ENCODE measurements around the gene ZNF548. TPM values are rescaled to one million over a fixed set of nuclear protein-coding genes. Genes with fewer than 3 reads are reported as not detected.

ZNF548 gene
- total RNA-seq, 4 donors from 2014 or later = 20.2 to 26.3 (median 23.6) TPM

- no peaks in the 10 kb centered on the region for H3K4me1 ChIP-seq
- 97% methylated on average over 6 of the region's 6 CpGs for WGBS
- peaks cover 15 to 71% (median 62%) of the 10 kb centered on the region in 4 donors for H3K36me3 ChIP-seq
- H3K4me3 ChIP-seq = no peak overlapping the region
- intact Hi-C loops (cut with DNase I) = no loop called here
- H3K27me3 ChIP-seq = no peaks in the 10 kb centered on the region
- TF ChIP-seq CTCF (IDR thresholded peaks at IDR 0.05) = no peak
- no peak for TF ChIP-seq POLR2A (IDR thresholded peaks at IDR 0.05; ENCODE audit: low read depth)
- TF ChIP-seq POLR2AphosphoS5 (IDR thresholded peaks at IDR 0.05) = no peak
- TF ChIP-seq EP300 (IDR thresholded peaks at IDR 0.05) = no peak
- H3K9me3 ChIP-seq = peaks cover 0 to 27% (median 22%) of the 10 kb centered on the region in 4 donors
- no peak for DNase-seq (ENCODE audit: extremely low spot score)
- no peak overlapping the region for H3K27ac ChIP-seq (replicated peaks in 1 of 4)
These were observed 13.5 kb upstream of the ZNF548 start for GRCh38 chr19:57376151-57376550.

GRCh38 chr19:57377498-57378146 lies 12.0 kb upstream of the ZNF548 start:
- peaks cover 0 to 27% (median 22%) of the 10 kb centered on the region in 4 donors for H3K9me3 ChIP-seq
- H3K4me1 ChIP-seq = no peaks in the 10 kb centered on the region
- H3K36me3 ChIP-seq = peaks cover 8 to 58% (median 47%) of the 10 kb centered on the region in 4 donors
- DNase-seq (ENCODE audit: extremely low spot score) = no peak
- intact Hi-C loops (cut with DNase I) = no loop called here
- WGBS = 97% methylated on average over 3 of the region's 3 CpGs
- H3K4me3 ChIP-seq = no peak overlapping the region
- H3K27me3 ChIP-seq = no peaks in the 10 kb centered on the region
- no peak overlapping the region for H3K27ac ChIP-seq (replicated peaks in 1 of 4)
- TF ChIP-seq POLR2AphosphoS5 (IDR thresholded peaks at IDR 0.05) (no peak), EP300 (IDR thresholded peaks at IDR 0.05) (no peak), CTCF (IDR thresholded peaks at IDR 0.05) (no peak), POLR2A (IDR thresholded peaks at IDR 0.05; ENCODE audit: low read depth) (no peak)

- no peak for TF ChIP-seq POLR2A (IDR thresholded peaks at IDR 0.05; ENCODE audit: low read depth)
- no peak for TF ChIP-seq CTCF (IDR thresholded peaks at IDR 0.05)
- TF ChIP-seq EP300 (IDR thresholded peaks at IDR 0.05) = no peak
- no peak for TF ChIP-seq POLR2AphosphoS5 (IDR thresholded peaks at IDR 0.05)
- Histone ChIP-seq H3K4me1 (no peaks in the 10 kb centered on the region), H3K4me3 (no peak overlapping the region), H3K27ac (replicated peaks in 1 of 4) (no peak overlapping the region), H3K27me3 (no peaks in the 10 kb centered on the region), H3K9me3 (peaks cover 0 to 27% (median 20%) of the 10 kb centered on the region in 4 donors), H3K36me3 (peaks cover 0 to 31% (median 21%) of the 10 kb centered on the region in 4 donors)
- DNase-seq (ENCODE audit: extremely low spot score) = no peak
- intact Hi-C loops (cut with DNase I) = no loop called here
These were observed 8.7 kb upstream of the ZNF548 start for GRCh38 chr19:57380923-57381322.

GRCh38 chr19:57382806-57383488 lies 6.7 kb upstream of the ZNF548 start:
- H3K27ac ChIP-seq (replicated peaks in 1 of 4) = no peak overlapping the region
- H3K4me3 ChIP-seq = no peak overlapping the region
- no peak for DNase-seq (ENCODE audit: extremely low spot score)
- WGBS = 84% methylated on average over 7 of the region's 7 CpGs
- peaks cover 0 to 10% (median 4%) of the 10 kb centered on the region in 4 donors for H3K36me3 ChIP-seq
- no peaks in the 10 kb centered on the region for H3K27me3 ChIP-seq
- intact Hi-C loops (cut with DNase I) = no loop called here
- TF ChIP-seq POLR2A (IDR thresholded peaks at IDR 0.05; ENCODE audit: low read depth) = no peak
- no peak for TF ChIP-seq CTCF (IDR thresholded peaks at IDR 0.05)
- no peak for TF ChIP-seq EP300 (IDR thresholded peaks at IDR 0.05)
- no peak for TF ChIP-seq POLR2AphosphoS5 (IDR thresholded peaks at IDR 0.05)
- no peaks in the 10 kb centered on the region for H3K4me1 ChIP-seq
- H3K9me3 ChIP-seq = peaks cover 0 to 13% (median 6%) of the 10 kb centered on the region in 4 donors
